Transverse colon (tissue), 3 donors: ENCODE results near the gene NR2F1-AS1.

Experiments
- CTCF ChIP-seq, 5 experiments: fragments of 200-600 bp in 3 of 5; fragments of 450-650 bp in 2 of 5; sonication (generic) in 3 of 5; IDR thresholded peaks; 1 replicate in 2 of 5; 2 replicates in 3 of 5; pipeline ENCODE4 v1.5.1; 2016 to 2017; ENCODE audit warnings: antibody characterized with exemption in 5 of 5, inconsistent platforms in 3 of 5, mild to moderate bottlenecking in 2 of 5, moderate library complexity in 1 of 5
- EP300 ChIP-seq: sonication (generic); formaldehyde crosslinking; IDR thresholded peaks from one replicate; pipeline ENCODE4 v1.6.1; 2017; ENCODE audit warnings: antibody characterized with exemption, low read depth
- POLR2A ChIP-seq: fragments of 450-650 bp; IDR thresholded peaks from one replicate; pipeline ENCODE4 v1.6.1; 2016; ENCODE audit warnings: antibody characterized with exemption, mild to moderate bottlenecking, moderate library complexity

- TF ChIP-seq CTCF (IDR thresholded peaks at IDR 0.05) (no peak), POLR2A (no peak), EP300 (no peak)
Observed at GRCh38 chr5:93589152-93589828, 8.3 kb upstream of the NR2F1-AS1 start.
